HEK293 (cell line): Measurements from ENCODE around the gene AEN.
A peak's percentile ranks its signal among the peaks of the same experiment; 100 is the strongest.

Source experiments
- BCL11A ChIP-seq: fragments of 450-650 bp; formaldehyde crosslinking; IDR thresholded peaks from 2 replicates; pipeline ENCODE4 v1.5.1; 2016; ENCODE audit warnings: low read depth, missing biosample characterization, missing genetic modification characterization
- ELK4 ChIP-seq: IDR thresholded peaks from 2 replicates; pipeline ENCODE4 v1.6.1; 2011; ENCODE audit warnings: mild to moderate bottlenecking, low read depth, low read length, borderline replicate concordance
- HIC1 ChIP-seq: fragments of 450-650 bp; formaldehyde crosslinking; IDR thresholded peaks from 2 replicates; pipeline ENCODE4 v1.5.1; 2016; ENCODE audit warnings: missing biosample characterization, missing genetic modification characterization
- HOXD13 ChIP-seq: sonication (generic); formaldehyde crosslinking; IDR thresholded peaks from 2 replicates; pipeline ENCODE4 v1.8.0; 2022; ENCODE audit warnings: missing genetic modification reagents, borderline replicate concordance
- TSHZ1 ChIP-seq: fragments of 450-650 bp; formaldehyde crosslinking; IDR thresholded peaks from 2 replicates; pipeline ENCODE4 v1.5.1; 2016; ENCODE audit warnings: missing biosample characterization, missing genetic modification characterization, borderline replicate concordance
- YY1 ChIP-seq: fragments of 450-650 bp; formaldehyde crosslinking; IDR thresholded peaks from 2 replicates; pipeline ENCODE4 v1.5.1; 2018; ENCODE audit warnings: missing biosample characterization, missing genetic modification characterization
- ZBTB1 ChIP-seq: fragments of 450-650 bp; formaldehyde crosslinking; IDR thresholded peaks from 2 replicates; pipeline ENCODE4 v1.5.1; 2016; ENCODE audit warnings: missing biosample characterization, missing genetic modification characterization
- ZBTB48 ChIP-seq: fragments of 450-650 bp; formaldehyde crosslinking; IDR thresholded peaks from 2 replicates; pipeline ENCODE4 v1.5.1; 2016; ENCODE audit warnings: missing biosample characterization, missing genetic modification characterization
- ZNF133 ChIP-seq: fragments of 450-650 bp; formaldehyde crosslinking; IDR thresholded peaks from 2 replicates; pipeline ENCODE4 v1.5.1; 2016; ENCODE audit warnings: missing biosample characterization, missing genetic modification characterization
- ZNF146 ChIP-seq: fragments of 450-650 bp; formaldehyde crosslinking; IDR thresholded peaks from 2 replicates; pipeline ENCODE4 v1.5.1; 2016; ENCODE audit warnings: missing biosample characterization, missing genetic modification characterization
- ZNF2 ChIP-seq: fragments of 450-650 bp; formaldehyde crosslinking; IDR thresholded peaks from 2 replicates; pipeline ENCODE4 v1.5.1; 2016; ENCODE audit warnings: missing biosample characterization, missing genetic modification characterization
- ZNF302 ChIP-seq: fragments of 450-650 bp; formaldehyde crosslinking; IDR thresholded peaks from 2 replicates; pipeline ENCODE4 v1.5.1; 2016; ENCODE audit warnings: missing biosample characterization, missing genetic modification characterization, low read depth
- ZNF354C ChIP-seq: fragments of 450-650 bp; formaldehyde crosslinking; IDR thresholded peaks from 2 replicates; pipeline ENCODE4 v1.5.1; 2016; ENCODE audit warnings: missing biosample characterization, missing genetic modification characterization, low read depth, borderline replicate concordance
- ZNF423 ChIP-seq: fragments of 450-650 bp; formaldehyde crosslinking; IDR thresholded peaks from 2 replicates; pipeline ENCODE4 v1.5.1; 2016; ENCODE audit warnings: missing biosample characterization, missing genetic modification characterization
- ZNF518A ChIP-seq: fragments of 450-650 bp; formaldehyde crosslinking; conservative IDR thresholded peaks from 2 replicates; pipeline ENCODE4 v1.5.1; 2016; ENCODE audit warnings: low read depth, missing biosample characterization, missing genetic modification characterization
- ZNF529 ChIP-seq: fragments of 450-650 bp; formaldehyde crosslinking; IDR thresholded peaks from 2 replicates; pipeline ENCODE4 v1.5.1; 2017; ENCODE audit warnings: missing genetic modification characterization, missing biosample characterization; ENCODE audit not compliant: insufficient replicate concordance
- ZNF544 ChIP-seq: fragments of 450-650 bp; formaldehyde crosslinking; IDR thresholded peaks from 2 replicates; pipeline ENCODE4 v1.5.0; 2017; ENCODE audit warnings: missing biosample characterization, missing genetic modification characterization
- ZNF555 ChIP-seq: fragments of 450-650 bp; formaldehyde crosslinking; conservative IDR thresholded peaks from 2 replicates; pipeline ENCODE4 v1.5.1; 2017; ENCODE audit warnings: missing biosample characterization, mild to moderate bottlenecking, missing genetic modification characterization, inconsistent platforms
- ZNF561 ChIP-seq: fragments of 450-650 bp; IDR thresholded peaks from 2 replicates; pipeline ENCODE4 v1.5.1; 2018; ENCODE audit warnings: missing biosample characterization, missing genetic modification characterization, borderline replicate concordance
- ZNF629 ChIP-seq: fragments of 450-650 bp; formaldehyde crosslinking; IDR thresholded peaks from 2 replicates; pipeline ENCODE4 v1.5.1; 2017; ENCODE audit warnings: missing biosample characterization, missing genetic modification characterization
- ZNF776 ChIP-seq: fragments of 450-650 bp; formaldehyde crosslinking; IDR thresholded peaks from 2 replicates; pipeline ENCODE4 v1.5.0; 2017; ENCODE audit warnings: missing biosample characterization, missing genetic modification characterization, borderline replicate concordance
- TF ChIP-seq, protein P1 (sequence below): fragments of 450-650 bp; formaldehyde crosslinking; IDR thresholded peaks from 2 replicates; pipeline ENCODE4 v1.5.1; 2016; ENCODE audit warnings: missing biosample characterization, missing genetic modification characterization
- TF ChIP-seq, protein P2 (sequence below): fragments of 450-650 bp; formaldehyde crosslinking; IDR thresholded peaks from 2 replicates; pipeline ENCODE4 v1.5.1; 2017; ENCODE audit warnings: missing biosample characterization, mild to moderate bottlenecking, missing genetic modification characterization, moderate library complexity

The AEN gene

GRCh38 chr15:88605189-88606069 is 15.7 kb upstream of the AEN start (continued):
- TF ChIP-seq ZNF561 (tag by site-specific recombination) (0 out of 2 replicates have a peak, but pooled peaks have one; percentile 49), HOXD13 (CRISPR knock-in tag) (0 out of 2 replicates have a peak, but pooled peaks have one; percentile 67), ZNF423 (tag by site-specific recombination) (peak; percentile 98), ZNF776 (tag by site-specific recombination) (no peak), ZNF518A (tag by site-specific recombination) (no peak), ZBTB48 (tag by site-specific recombination) (peak; percentile 81), BCL11A (tag by site-specific recombination) (peak; percentile 80), ZNF555 (tag by site-specific recombination) (no peak), ZNF302 (tag by site-specific recombination) (no peak), HIC1 (tag by site-specific recombination) (peak; percentile 92), YY1 (no peak), ZNF544 (tag by site-specific recombination) (no peak), ELK4 (no peak), TSHZ1 (tag by site-specific recombination) (no peak), ZNF529 (tag by site-specific recombination) (no peak), ZBTB1 (tag by site-specific recombination) (no peak), ZNF629 (peak; percentile 54), ZNF2 (tag by site-specific recombination) (peak; percentile 69), ZNF146 (tag by site-specific recombination) (no peak; the same call in 1 of the 2 replicates), ZNF354C (no peak), ZNF133 (tag by site-specific recombination) (no peak)
- TF ChIP-seq, protein P1, sequence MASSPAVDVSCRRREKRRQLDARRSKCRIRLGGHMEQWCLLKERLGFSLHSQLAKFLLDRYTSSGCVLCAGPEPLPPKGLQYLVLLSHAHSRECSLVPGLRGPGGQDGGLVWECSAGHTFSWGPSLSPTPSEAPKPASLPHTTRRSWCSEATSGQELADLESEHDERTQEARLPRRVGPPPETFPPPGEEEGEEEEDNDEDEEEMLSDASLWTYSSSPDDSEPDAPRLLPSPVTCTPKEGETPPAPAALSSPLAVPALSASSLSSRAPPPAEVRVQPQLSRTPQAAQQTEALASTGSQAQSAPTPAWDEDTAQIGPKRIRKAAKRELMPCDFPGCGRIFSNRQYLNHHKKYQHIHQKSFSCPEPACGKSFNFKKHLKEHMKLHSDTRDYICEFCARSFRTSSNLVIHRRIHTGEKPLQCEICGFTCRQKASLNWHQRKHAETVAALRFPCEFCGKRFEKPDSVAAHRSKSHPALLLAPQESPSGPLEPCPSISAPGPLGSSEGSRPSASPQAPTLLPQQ (tag by site-specific recombination) = no peak
- TF ChIP-seq, protein P2, sequence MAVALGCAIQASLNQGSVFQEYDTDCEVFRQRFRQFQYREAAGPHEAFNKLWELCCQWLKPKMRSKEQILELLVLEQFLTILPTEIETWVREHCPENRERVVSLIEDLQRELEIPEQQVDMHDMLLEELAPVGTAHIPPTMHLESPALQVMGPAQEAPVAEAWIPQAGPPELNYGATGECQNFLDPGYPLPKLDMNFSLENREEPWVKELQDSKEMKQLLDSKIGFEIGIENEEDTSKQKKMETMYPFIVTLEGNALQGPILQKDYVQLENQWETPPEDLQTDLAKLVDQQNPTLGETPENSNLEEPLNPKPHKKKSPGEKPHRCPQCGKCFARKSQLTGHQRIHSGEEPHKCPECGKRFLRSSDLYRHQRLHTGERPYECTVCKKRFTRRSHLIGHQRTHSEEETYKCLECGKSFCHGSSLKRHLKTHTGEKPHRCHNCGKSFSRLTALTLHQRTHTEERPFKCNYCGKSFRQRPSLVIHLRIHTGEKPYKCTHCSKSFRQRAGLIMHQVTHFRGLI (tag by site-specific recombination) = peak; percentile 35; the same call in 1 of the 2 replicates
